IgD-negative memory B cell (primary cell): ENCODE data around the gene ACSM2A. TPM values are rescaled to one million over a fixed set of nuclear protein-coding genes. Genes with fewer than 3 reads are reported as not detected.
"Not testable (repeated sequence)": the region's sequence is repeated elsewhere in the genome, so short reads cannot be mapped to it uniquely, and the experiment has no call there.

Experiments used
- H3K27ac Mint-ChIP-seq, 3 donors: one replicate each; pipeline ENCODE4 v1.8.0; 2020 to 2022; ENCODE audit warnings: mild to moderate bottlenecking in 3 of 3, mixed read lengths in 3 of 3, moderate library complexity in 1 of 3
- H3K27me3 Mint-ChIP-seq: one replicate; pipeline ENCODE4 v1.8.0; 2021; ENCODE audit warnings: mixed read lengths
- H3K36me3 Mint-ChIP-seq: one replicate; pipeline ENCODE4 v1.8.0; 2020; ENCODE audit warnings: mild to moderate bottlenecking, mixed read lengths
- H3K4me1 Mint-ChIP-seq, 3 donors: one replicate each; pipeline ENCODE4 v1.8.0; 2020 to 2022; ENCODE audit warnings: mixed read lengths in 3 of 3, mild to moderate bottlenecking in 1 of 3
- H3K4me3 Mint-ChIP-seq, 4 donors: one replicate each; pipeline ENCODE4 v1.8.0; 2020 to 2022; ENCODE audit warnings: mild to moderate bottlenecking in 4 of 4, mixed read lengths in 4 of 4, moderate library complexity in 3 of 4
- H3K9me3 Mint-ChIP-seq, 3 donors: one replicate each; pipeline ENCODE4 v1.8.0; 2020 to 2021; ENCODE audit warnings: mixed read lengths in 3 of 3, mild to moderate bottlenecking in 1 of 3
- polyA plus RNA-seq: library from polyadenylated mRNA; unstranded; fragments of 300-500 nt; fragmentation: Illumina TruSeq; gene quantifications from one replicate; pipeline ENCODE4 v1.2.3, GENCODE V29; 2021

The ACSM2A gene
- polyA plus RNA-seq, 1 donor from 2014 or later, result not detected

- H3K27me3 Mint-ChIP-seq, H3K4me1 Mint-ChIP-seq, H3K27ac Mint-ChIP-seq, H3K9me3 Mint-ChIP-seq, H3K4me3 Mint-ChIP-seq, H3K36me3 Mint-ChIP-seq: not testable (repeated sequence)
These were observed 40.1 kb downstream of the ACSM2A start for GRCh38 chr16:20491448-20491847.

DNA sequence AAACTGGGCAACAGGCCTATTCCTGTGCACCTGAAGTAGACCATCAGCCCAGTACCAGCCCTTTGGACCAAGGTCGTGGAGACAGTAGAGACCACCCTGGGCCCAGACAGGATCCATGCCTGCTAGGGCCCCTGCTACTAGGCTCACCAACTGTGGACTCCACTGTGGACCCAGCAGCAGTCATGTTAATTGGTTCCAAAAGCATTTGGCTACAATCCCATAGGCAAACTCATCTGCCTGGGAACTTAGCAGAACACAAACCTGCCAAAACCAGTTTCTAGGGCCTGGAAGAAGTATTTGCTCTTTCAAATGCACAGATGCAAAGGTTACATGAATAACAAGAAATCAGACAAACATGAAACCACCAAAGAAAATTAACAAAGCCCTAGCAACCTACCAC, 53.1 kb downstream of the ACSM2A start:
- Mint-ChIP-seq H3K4me3 (no peak overlapping the region), H3K27ac (no peak overlapping the region), H3K36me3 (no peaks in the 10 kb centered on the region), H3K9me3 (peaks cover 10 to 24% (median 12%) of the 10 kb centered on the region in 3 donors), H3K27me3 (no peaks in the 10 kb centered on the region), H3K4me1 (no peaks in the 10 kb centered on the region)

DNA sequence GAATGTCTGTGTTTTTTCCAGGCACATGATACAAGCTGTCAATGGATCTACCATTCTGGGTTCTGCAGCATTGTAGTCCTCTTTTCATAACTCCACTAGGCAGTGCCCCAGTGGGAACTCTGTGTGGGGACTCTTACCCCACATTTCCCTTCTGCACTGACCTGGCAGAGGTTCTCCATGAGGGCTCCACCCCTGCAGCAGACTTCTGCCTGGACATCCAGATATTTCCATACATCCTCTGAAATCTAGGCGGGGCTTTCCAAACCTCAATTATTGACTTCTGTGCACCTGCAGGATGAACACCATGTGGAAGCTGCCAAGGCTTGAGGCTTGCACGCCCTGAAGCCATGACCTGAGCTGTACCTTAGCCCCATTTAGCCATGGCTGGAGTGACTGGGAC, 56.0 kb downstream of the ACSM2A start:
- Mint-ChIP-seq H3K36me3 (no peaks in the 10 kb centered on the region), H3K27ac (no peak overlapping the region), H3K27me3 (peaks cover under 1% of the 10 kb centered on the region), H3K4me1 (no peaks in the 10 kb centered on the region), H3K9me3 (peaks cover 10 to 28% (median 12%) of the 10 kb centered on the region in 3 donors), H3K4me3 (peak overlapping the region in 1 of 4 donors; percentile 15)

- Mint-ChIP-seq H3K36me3 (peaks cover 2% of the 10 kb centered on the region), H3K4me3 (no peak overlapping the region), H3K27ac (no peak overlapping the region), H3K4me1 (no peaks in the 10 kb centered on the region), H3K9me3 (peaks cover 11 to 32% (median 15%) of the 10 kb centered on the region in 3 donors), H3K27me3 (peaks cover 5% of the 10 kb centered on the region)
These were observed 59.0 kb downstream of the ACSM2A start for GRCh38 chr16:20510323-20510722.

DNA sequence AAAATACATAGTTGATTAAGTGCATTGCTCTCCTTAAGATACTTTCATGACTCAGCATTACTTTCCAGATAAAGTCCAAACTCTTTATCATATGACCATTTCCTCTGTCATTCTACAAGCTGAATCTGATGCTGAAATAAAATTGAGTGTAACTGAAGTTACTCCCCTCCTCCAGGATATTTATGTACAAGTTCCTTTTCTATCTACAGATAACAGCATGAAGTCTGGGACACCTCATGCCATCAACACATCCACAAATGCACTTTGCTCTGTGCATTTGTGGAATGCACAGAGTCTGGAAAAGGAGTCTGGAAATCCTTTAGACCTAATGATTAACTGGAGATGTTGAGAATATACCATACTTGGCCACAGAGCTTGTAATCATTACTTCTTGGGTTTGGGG, 64.4 kb downstream of the ACSM2A start:
- Mint-ChIP-seq H3K27me3 (peaks cover 10% of the 10 kb centered on the region), H3K27ac (no peak overlapping the region), H3K4me1 (no peaks in the 10 kb centered on the region), H3K36me3 (peaks cover 2% of the 10 kb centered on the region), H3K9me3 (peaks cover 4 to 9% (median 7%) of the 10 kb centered on the region in 3 donors), H3K4me3 (no peak overlapping the region)

DNA sequence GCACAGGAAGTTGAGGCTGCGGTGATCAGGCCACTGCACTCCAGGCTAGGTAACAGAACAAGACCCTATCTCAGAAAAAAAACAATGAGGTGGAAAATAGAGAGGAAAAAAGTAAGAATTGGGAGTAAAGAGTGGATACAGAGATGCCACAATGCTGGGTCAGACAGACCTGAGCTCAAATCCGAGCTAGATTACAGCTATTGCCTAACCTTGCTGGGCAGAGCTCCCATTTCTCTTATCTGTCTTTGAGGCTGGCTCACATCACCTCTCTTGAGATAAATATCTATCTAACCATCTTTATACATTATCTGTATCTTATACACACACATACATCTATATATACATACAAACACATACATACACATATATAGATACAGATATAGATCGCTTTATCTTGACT, 65.8 kb downstream of the ACSM2A start:
- H3K9me3 Mint-ChIP-seq, result peaks cover 4 to 9% (median 7%) of the 10 kb centered on the region in 3 donors
- H3K4me1 Mint-ChIP-seq, result no peaks in the 10 kb centered on the region
- H3K4me3 Mint-ChIP-seq, result no peak overlapping the region
- no peak overlapping the region for H3K27ac Mint-ChIP-seq
- H3K27me3 Mint-ChIP-seq, result peaks cover 10% of the 10 kb centered on the region
- H3K36me3 Mint-ChIP-seq, result peaks cover 2% of the 10 kb centered on the region

GRCh38 chr16:20519231-20519630, 67.9 kb downstream of the ACSM2A start:
- peaks cover 4 to 9% (median 7%) of the 10 kb centered on the region in 3 donors for H3K9me3 Mint-ChIP-seq
- H3K36me3 Mint-ChIP-seq, result peaks cover 2% of the 10 kb centered on the region
- H3K4me1 Mint-ChIP-seq, result no peaks in the 10 kb centered on the region
- peaks cover 5% of the 10 kb centered on the region for H3K27me3 Mint-ChIP-seq
- H3K27ac Mint-ChIP-seq, result no peak overlapping the region
- no peak overlapping the region for H3K4me3 Mint-ChIP-seq

GRCh38 chr16:20520103-20520502, 68.8 kb downstream of the ACSM2A start:
- Mint-ChIP-seq H3K9me3 (peaks cover 1 to 6% (median 4%) of the 10 kb centered on the region in 3 donors), H3K4me3 (no peak overlapping the region), H3K36me3 (peaks cover 1% of the 10 kb centered on the region), H3K4me1 (no peaks in the 10 kb centered on the region), H3K27me3 (peaks cover 5% of the 10 kb centered on the region), H3K27ac (no peak overlapping the region)

GRCh38 chr16:20531795-20532194, 80.5 kb downstream of the ACSM2A start:
- H3K9me3 Mint-ChIP-seq, H3K36me3 Mint-ChIP-seq, H3K4me1 Mint-ChIP-seq, H3K4me3 Mint-ChIP-seq, H3K27ac Mint-ChIP-seq, H3K27me3 Mint-ChIP-seq: not testable (repeated sequence)

DNA sequence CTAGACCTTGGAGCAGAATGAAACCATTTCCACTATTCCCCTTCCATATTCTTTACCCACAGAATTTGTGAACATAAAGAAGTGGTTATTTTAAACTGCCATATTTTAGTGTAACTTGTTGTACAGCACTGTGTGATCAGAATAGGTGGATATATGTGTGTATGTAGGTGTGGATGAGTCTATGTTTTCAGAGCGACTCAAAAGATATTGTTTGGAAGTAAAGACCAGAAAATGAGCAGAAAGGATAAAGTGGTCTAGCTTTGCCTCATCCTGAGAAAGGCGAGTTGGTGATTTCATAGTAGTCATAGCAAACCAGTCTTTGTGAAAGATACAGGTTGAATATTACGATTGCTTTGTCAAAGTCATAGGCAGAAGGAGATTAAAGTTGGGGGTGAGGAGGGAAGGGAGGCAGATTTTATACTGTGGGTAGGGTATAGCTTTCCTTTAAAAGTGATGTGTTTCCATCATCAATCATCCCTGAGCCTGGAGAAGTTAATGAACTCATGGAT, 81.0 kb downstream of the ACSM2A start:
- H3K36me3 Mint-ChIP-seq, H3K27ac Mint-ChIP-seq, H3K27me3 Mint-ChIP-seq, H3K9me3 Mint-ChIP-seq, H3K4me1 Mint-ChIP-seq, H3K4me3 Mint-ChIP-seq: not testable (repeated sequence)

DNA sequence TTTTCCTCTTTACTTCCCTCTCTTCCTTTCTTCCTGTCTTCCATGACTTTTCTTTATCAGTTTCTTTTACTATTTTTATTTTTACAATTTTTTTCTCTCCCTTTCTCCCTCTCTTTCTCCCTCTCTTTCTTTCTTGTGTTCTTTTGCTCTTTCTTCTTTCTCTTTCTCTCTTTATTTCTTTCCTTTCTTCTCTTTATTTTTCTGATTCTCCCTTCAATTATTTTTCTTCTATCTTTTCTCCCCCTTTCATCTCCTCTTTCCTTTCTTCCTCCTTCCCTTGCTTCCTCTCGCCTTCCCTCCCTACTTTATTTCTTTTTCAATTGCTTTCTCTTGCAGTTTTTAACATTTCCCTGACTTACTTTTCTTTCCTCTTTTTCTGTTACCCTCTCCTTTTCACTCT, 85.3 kb downstream of the ACSM2A start:
- not testable (repeated sequence) for H3K9me3 Mint-ChIP-seq, H3K4me3 Mint-ChIP-seq, H3K27ac Mint-ChIP-seq

More for the DNA sequence above, 85.3 kb downstream of the ACSM2A start:
- H3K27me3 Mint-ChIP-seq, H3K36me3 Mint-ChIP-seq, H3K4me1 Mint-ChIP-seq: not testable (repeated sequence)

Other genes starting within 250 kb of the ACSM2A start
- not detected for gene GP2, start 124.0 kb upstream of the ACSM2A start, polyA plus RNA-seq
- not detected for gene UMOD, start 98.8 kb upstream of the ACSM2A start, polyA plus RNA-seq
- not detected for gene PDILT, start 46.8 kb upstream of the ACSM2A start, polyA plus RNA-seq
- not detected for gene ACSM5, start 42.0 kb upstream of the ACSM2A start, polyA plus RNA-seq
- not detected for gene ACSM2B, start 124.8 kb downstream of the ACSM2A start, polyA plus RNA-seq
- not detected for gene ACSM1, start 246.2 kb downstream of the ACSM2A start, polyA plus RNA-seq